AG08396 (cell line): ENCODE data around the gene TUBGCP3.
A peak's percentile ranks its signal among the peaks of the same experiment; 100 is the strongest.
"Not testable (repeated sequence)": the region's sequence is repeated elsewhere in the genome, so short reads cannot be mapped to it uniquely, and the experiment has no call there.

Experiments
- DNase-seq: peaks from one replicate; pipeline ENCODE4 v3.0.0; 2012; ENCODE audit warnings: low spot score, mixed read lengths

TUBGCP3 gene

DNA sequence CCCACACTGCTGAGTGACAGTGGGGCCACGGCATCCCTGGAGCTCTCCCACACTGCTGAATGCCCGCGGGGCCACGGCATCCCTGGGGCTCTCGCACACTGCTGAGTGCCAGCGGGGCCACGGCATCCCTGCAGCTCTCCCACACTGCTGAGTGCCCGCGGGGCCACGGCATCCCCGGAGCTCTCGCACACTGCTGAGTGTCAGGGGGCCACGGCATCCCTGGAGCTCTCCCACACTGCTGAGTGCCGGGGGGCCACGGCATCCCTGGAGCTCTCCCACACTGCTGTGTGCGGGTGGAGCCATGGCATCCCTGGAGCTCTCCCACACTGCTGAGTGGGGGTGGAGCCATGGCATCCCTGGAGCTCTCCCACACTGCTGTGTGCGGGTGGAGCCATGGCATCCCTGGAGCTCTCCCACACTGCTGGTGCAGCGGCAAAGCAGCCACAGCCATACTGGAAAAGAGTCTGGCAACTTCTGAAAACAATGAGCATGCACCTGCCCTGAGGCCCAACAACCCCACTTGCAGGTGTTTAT is 8.6 kb downstream of the TUBGCP3 start:
- no peak for DNase-seq

DNA sequence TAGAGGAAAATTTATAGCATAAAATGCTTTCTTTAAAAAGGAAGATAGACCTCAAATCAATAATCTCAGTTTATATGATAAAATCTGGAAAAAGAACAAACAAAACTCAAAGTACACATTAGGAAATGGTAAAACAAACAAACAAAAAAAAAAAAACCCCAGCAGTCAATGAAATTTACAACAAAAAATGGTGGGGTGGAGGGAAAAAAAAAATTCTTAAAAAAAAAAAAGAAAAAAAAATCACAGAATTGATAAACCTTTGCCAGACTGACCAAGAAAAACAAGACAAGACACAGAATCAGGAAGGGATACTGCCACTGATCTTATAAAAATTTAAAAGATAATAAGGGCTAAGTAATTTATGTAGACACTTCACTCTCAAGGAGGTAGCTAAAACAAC is 11.2 kb downstream of the TUBGCP3 start:
- DNase-seq: no peak

DNA sequence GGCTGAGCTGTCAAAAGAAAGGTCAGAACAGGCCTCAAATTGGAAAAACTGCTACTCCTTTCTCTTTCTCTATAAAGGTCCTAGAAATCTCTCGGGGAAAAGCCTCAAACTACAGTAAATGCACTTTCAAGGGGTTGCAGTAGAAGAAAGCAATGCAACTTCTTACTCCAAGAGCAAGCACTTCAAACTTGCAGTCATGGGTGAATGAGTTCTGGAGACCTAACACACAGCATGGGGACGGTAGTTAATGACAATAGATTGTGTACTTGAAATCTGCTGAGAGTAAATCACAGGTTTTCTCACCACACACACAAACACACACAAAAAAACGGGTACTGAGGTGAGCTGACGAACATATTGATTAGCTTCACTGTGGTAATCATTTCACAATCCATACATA is 11.8 kb downstream of the TUBGCP3 start:
- DNase-seq: no peak

DNA sequence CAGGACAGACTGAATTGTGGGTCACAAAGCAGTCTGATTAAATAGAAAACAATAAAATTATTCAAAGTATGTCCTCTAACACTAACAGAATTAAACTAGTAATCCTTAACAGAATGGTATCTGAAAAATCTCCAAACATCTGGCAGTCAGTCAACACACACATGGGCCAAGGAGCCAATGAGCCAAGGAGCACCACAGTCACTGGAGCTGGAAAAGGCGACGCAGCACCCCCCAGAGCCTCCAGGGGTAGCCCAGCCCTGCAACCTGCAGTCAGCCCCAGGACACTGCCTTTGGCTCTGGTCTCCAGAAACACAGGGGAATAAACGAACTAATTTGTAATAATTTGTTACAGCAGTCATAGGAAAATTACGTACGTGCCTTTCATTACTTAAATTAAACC is 12.3 kb downstream of the TUBGCP3 start:
- DNase-seq: peak; percentile 65

DNA sequence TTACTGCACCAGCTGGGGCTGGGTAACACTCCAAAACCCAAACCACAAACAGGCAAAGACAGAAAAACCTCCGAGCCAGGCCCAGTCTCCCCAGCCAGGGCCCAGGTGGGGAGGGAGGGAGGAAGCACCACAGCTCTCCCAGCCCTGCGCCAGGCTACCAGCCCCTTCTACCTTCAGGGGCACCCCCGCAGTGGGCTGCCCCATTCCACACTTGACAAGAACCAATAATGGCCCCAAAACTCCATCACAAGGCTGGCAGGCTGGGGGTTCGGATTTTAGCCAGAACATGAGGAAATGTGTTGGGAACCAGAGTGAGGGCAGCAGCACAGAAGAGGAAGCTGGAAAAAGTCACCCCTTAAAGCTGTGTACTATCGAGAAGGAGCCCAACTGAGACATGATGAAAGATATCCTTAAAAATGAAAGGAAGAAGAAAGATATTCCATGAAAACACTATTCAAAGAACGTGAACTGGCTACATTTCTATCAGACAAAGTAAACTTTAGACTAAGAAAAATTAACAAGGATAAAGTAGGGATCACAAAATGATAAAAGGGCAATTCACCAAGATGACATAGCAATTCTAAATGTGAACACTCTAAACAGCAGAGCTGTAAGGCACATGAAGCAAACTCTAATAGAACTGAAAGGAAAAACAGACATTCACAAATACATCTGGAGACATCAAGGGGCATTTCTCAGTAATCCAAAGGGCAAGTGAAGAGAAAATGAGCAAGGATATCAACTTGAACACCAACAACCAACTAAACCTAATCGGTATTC is 12.9 kb downstream of the TUBGCP3 start:
- no peak for DNase-seq

DNA sequence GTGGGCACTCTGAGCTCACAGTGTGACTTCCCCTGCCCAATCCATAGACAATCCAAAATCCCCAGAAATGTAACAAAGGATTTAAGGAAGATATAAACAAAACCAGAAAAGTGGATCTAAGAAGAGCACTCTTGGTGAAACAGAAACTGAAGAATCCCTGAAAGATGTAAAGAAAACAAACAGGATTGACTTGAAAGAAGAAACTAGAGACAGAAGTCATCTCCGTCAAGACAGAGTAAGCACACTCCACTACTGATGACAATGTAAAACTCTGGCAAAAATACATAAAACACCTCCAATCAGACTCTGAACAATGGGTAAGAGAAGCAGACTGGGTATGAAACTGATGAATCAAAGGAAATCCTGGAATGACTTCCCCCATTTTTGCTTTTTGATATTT is 13.5 kb downstream of the TUBGCP3 start:
- no peak for DNase-seq

DNA sequence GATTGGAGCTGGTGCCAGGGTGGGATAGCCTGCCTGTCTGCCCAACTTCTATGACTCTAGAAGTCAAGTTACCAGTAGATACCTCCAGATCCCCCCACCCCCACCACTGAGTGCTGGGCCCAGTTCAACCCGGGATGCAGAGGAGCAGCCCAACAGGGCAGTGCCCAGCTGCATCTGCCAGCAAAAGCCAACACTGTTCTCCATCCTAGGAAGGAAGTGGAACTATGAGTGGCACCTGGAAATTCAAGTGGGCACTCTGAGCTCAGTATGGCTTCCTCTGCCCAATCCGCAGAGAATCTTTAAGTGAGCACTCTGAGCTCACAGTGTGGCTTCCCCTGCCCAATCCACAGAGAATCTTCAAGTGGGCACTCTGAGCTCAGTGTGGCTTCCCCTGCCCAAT is 14.2 kb downstream of the TUBGCP3 start:
- DNase-seq: no peak

DNA sequence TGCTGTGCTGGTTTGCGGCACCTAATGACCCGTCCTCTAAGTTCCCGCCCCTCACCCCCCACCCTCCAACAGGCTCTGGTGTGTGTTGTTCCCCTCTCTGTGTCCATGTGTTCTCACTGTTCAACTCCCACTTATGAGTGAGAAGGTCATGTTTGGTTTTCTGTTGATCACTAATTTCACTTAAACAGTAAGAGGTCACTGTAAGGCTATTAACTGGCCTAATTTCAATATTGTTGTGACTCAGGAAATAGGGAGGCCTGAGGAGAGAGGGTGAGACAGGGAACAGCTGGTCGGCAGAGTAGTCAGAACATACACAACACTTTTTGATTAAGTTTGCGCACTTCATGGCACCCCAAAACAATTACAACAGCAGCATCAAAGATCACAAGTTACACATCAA is 15.6 kb downstream of the TUBGCP3 start:
- DNase-seq: no peak

DNA sequence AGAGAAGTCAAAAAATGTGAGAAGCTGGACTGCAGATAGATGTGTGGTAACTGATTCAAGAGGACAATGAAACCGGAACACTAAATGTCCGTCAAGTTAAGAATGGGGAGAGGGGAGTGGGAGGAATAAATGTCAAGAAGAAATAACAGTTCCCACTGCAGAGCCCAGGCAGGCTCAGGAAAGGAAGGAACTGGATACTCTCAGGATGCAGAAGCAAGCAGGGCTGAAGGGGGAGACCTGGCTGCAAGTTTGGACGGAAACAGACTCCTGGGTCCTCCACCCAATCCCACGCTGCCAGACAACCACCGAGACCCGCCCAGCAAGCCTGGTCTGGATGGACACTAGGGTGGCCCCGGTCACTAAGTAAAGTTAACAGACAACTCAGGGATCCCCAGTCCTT is 18.1 kb downstream of the TUBGCP3 start:
- DNase-seq: no peak

DNA sequence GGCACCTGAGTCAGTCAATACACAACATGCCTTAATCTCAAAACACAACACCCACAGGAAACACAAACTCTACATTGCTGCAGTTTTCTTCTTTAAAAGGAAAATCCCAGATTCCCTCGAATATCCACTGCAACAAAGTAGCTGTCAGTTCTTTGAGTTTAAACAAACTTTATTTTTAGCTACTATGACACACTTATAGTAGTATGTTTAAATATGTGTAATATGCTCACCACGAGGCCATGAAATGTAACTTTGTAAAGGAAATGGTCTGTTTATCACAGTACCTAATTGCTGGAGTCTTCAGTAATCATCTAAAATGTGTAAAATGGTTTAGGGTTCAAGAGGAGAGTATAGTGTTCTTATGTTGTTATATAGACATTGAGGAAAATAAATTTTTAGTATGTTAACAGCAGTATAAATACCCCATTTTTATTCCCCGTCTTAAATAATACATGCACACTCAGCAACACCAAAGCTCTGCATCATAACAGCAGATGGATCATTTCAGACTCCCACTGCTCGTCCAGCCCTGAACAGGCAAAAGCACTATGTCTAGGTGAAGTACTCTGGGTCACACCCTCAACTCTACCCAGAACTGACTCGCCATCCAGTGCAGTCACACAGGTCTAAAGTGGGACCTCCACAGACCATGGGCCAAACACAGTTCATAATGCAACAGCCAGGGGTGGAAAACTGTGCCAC is 20.6 kb downstream of the TUBGCP3 start:
- peak; percentile 46 for DNase-seq

DNA sequence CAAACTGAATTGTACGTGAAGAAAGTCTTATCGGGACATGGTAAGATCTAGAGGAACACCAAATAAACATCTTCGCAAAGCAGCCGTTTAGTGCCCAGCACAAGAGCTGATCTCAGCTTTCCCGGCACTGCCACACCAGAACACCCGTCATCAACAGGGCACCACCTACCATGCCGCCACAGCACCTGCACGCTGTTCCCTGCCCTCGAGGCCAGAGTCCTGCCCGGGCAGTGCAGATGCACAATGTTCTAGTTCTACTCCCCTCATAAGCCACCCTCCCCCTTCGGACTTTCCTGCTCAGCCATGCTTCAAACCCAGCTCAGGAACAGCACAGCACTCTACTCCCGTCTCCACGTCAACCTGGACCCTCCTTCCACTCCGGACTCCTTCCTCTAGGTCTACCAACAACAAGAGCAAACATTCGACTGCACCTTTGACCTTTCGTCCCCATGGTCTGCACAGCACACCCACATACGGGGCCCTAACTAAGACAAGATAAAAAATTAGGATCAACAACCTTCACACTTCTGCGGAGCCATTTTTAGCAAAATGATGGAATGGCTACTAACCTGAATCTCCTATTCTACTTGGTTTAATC is 25.1 kb downstream of the TUBGCP3 start:
- DNase-seq: no peak

DNA sequence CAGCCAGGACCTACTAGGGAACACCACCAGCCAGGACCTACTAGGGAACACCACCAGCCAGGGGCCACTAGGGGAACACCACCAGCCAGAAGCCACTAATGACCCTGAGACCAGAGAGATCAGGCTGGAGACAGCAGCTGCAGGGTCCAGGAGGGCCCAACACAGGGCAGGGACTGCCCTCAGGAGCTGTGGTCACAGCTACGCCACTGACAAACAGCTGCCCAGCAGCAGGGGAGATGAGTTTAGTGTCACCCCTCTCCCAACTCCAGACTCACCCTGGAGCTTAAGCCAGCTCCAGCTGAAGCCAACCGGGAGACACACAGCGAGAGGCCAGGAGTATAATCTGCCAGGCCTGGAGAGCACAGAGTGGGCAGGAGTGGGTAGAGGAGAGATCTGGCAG is 25.7 kb downstream of the TUBGCP3 start:
- DNase-seq: no peak

DNA sequence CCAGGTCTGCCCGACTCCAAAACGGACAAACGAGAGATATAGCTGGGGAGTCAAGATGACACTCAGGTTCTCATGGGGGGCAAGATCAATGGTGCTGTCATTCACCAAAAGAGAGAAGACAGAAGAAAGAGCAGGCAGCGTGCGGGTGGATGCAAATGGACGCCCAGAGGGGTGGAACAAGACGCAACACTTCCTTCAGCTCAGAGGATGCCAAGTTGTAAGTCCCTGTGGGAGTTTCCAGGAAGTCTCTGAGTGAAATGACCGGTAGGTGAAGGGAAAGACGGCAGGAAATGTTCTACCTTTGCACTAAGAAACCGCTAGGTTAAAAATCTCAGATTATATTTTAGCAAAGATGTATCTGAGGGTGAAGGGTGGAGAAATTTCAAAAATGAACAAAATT is 26.5 kb downstream of the TUBGCP3 start:
- DNase-seq: no peak

DNA sequence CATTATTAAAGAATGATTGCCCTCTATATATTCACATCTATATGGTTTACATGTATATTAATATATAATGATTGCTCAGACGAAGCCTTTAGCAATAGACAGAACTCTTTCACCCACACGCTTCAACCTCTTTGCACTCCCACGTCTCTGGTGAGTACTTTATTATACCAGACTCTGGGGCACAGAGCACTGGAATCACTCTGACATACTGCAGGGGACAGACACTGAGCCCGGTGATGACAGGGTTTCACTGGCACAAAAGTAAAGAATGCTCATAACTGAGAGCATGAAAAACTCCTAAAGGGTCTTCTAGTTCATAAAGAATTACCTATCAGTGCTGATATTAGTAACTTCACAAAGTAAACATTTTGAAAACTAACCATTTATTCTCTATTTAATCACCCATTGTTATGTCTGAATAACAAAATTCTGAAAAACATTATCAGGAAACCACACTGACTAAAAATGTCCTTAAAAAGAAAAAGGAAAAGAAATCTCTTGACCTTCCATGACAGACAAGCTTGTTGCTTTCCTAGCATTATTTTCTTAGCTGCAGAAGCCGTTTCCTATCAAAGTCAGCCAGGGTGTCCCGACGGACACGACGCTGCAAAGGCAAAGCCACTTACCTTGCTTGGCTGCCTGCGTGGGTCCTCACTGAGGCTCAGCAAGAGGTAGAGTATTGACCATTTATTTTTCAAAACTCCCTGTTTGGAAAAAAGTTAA is 29.1 kb downstream of the TUBGCP3 start:
- DNase-seq: no peak

DNA sequence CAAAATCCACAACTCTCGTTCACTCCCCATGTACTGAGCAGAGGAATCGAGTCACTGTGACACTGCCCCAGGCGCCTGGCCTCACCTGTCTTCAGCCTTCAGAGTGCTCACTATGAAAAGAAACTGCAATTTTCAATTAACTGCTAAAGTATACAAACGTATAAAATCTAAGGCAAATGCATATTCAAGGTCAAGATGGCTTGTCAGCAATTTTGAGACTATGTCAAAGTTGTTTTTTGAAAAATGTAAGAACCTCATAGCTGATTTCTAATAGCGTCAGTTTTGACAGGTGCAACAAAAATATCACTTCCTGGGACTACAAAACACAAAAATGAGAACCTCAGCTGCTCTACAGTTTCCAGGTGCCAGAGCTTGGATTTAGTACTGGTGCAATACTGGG is 31.4 kb downstream of the TUBGCP3 start:
- no peak for DNase-seq

DNA sequence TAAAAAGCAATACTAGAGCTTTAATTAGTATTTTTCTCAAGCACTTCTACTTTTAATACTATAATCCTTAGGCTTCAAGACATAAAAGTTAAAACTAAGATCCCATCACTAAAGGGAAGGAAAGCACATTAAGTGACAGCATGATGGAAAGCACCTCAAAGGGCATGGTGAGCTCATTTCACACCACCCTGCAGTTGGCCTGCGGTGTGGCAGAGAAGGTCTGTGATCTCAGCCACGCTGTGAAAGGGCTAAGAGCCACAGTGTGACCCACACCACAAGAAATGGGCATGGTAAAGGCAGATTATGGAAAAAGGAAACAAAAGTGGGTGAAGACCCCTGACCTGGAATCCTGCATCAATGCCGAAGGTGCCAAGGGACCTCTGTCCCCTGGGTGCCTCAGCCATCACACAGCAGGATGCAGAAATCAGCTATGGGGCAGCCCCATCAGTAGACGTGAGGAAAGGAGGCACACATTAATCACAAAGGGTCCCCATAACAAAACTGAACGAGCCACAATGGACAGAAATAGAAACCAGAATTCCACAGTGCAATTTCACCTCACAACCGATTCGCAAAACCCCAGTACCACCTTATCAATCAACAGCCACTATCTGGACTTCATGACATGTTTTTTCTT is 33.6 kb downstream of the TUBGCP3 start:
- DNase-seq: no peak

DNA sequence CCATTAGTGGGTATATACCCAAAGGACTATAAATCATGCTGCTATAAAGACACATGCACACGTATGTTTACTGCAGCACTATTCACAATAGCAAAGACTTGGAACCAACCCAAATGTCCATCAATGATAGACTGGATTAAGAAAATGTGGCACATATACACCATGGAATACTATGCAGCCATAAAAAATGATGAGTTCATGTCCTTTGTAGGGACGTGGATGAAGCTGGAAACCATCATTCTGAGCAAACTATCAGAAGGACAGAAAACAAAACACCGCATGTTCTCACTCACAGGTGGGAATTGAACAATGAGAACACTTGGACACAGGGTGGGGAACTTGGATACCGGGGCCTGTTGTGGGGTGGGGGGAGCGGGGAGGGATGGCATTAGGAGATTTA is 39.0 kb downstream of the TUBGCP3 start:
- not testable (repeated sequence) for DNase-seq

DNA sequence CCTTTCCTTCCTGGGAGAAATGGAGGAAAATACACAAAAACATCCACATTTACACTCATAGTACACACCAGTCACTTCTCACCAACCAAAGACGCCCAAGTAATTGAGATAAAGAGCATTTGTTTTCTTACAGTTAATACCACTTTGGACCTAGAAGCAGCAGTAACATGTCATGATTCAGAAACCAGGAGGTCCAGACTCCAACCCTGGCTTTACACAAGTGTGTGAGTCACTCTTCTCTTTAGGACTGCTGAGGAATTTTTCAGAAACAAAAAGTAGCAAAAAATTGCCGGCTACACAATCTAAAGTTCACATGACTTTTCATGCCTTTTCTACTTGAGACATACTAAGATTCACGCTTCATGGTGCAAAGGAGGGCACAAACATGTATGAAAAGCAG is 42.1 kb downstream of the TUBGCP3 start:
- DNase-seq: peak; percentile 74

DNA sequence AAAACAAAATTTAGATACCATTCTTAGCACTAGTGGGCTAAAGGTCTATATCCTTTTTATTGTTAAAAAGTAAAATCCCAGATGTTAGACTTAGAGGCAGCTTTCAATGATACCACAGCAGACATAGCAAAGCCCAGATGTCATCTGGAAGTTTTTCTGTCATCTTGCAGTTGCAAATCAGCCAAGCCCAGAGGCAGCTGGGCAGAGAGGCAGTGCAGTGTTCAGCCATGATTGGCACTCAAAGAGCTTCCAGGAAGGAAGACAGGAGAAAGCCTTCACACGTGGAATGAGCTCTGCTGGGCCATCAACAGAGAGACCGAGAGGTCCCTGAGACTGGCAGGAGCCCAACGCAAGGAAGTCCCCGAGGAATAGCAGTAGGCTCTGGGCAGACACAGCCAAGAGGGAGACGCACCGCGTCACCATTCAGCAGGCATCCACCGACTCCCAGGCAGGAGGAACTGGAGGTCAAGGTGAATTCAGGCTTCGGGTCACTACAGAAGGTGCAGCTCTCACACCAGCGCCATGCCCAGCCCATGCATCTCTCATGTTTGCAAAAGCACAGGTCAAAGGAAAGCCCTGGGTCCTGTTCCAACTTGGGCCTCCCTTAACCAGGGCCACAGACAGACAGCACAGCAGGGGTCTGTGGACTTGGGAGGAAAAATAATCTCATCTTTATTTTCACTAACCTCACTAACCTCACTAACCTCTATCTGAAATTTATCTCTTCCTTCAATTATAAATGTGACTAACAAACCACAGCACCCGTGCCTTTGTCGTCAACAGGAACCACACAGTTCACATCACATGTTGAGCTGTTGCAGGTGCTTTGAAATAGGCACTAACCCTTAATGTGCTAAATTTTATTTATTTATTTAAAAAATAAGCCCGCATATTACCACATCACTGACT is 54.9 kb downstream of the TUBGCP3 start:
- no peak for DNase-seq

DNA sequence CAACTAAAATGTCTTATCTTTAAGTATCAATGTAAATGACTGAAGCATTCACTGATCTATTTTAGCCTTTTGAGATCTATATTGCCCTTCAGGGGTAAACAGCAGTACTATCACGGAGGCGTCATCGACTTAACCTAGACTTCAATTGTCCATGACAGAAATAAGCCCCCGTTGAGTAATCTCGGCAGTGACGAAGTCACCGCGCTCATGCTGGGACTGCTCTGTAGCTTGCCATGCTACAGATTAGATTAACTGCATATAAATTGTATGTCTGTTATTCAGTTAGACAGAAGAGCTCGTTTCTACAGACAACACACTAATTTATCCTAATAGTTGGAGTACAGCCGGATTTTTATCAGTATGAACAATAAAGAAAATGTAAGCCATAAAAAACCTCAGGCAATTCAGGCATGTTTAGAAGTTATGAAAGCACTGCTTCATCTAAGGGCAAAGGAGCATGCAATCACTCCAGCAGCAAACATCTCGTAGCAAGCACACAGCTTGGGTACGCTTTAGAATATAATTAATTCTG is 56.6 kb downstream of the TUBGCP3 start:
- no peak for DNase-seq

DNA sequence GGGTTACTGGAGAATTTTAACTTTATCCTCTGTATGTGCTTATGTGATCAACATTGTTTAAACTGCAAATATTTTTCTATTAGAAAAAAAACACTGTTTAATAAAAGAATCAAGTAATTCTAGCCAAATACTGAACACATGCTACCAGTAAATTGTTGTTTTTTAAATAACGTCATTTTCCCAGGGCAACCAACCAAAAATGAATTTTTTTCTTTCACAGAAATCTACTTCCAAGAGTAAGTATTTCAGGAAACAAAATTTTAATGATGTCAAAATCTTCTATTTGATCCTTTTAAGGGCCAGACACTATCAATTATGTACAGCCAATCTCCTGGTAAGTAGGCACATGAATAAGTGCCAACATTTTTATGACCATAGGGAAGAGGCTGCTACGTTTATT is 57.1 kb downstream of the TUBGCP3 start:
- no peak for DNase-seq
